Left renal cortex interstitium (tissue), 4 donors: ENCODE data around the gene PRDM5. TPM values are rescaled to one million over a fixed set of nuclear protein-coding genes. Genes with fewer than 3 reads are reported as not detected.

ENCODE experiments used
- DNase-seq, 4 donors: peaks; one replicate each; pipeline ENCODE4 v3.0.0-alpha.2; 2013; ENCODE audit warnings: low read depth in 4 of 4, low spot score in 2 of 4, missing footprints in 1 of 4
- polyA plus RNA-seq, 4 donors: library from polyadenylated mRNA; unstranded; fragments of 120-200 nt; gene quantifications; one replicate each; pipeline ENCODE4 v1.2.1, GENCODE V29; 2013; ENCODE audit not compliant: insufficient read length in 4 of 4

PRDM5 gene
- polyA plus RNA-seq, result 10 to 100 TPM; 16.1 to 18.8 (median 17.5) TPM

DNA sequence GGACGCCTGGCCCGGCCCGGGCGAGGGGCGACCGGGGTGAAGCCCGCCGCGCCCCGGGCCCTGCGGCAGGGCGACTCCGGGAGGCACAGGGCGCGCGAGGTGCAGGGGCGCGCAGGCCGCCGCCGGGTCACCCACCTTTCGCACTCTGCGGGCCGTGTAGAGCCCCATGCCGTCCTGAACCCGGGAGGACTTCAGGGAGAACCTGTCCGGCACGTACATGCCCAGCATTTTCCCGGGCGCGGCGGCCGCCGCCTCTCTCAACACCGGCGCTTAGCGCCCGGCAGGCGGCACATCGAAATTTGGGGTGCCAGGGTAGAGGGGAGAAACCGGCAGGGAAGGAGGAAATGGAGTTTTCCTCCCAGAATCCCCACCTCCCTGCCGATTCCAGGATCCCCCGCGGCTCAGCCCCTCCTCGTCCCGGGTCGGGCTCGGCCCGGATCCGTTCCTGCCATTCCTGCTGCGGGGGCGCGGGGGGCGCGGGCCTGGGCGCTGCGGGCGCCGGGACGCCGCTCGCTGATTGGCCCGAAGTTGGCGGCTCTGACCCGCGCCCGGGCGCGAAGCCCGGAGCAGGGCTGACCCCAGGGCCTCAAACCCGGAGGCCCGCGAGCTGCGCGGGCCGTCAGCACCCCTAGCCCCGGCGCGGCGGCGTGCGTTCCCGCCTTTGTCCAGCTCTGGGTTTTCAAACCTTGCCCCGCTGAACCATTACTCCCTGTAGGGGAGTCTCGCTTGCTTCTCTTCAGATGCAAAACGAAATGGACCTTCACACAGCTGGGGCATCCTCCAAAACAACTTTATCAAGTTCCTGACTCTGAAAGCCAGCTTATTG lies at the start of gene PRDM5:
PRDM5 (minus strand) TSS at position 346 of the 826 bp plus-strand sequence; CDS start at position 228, 118 bp downstream.
- DNase-seq, result peak in 2 of 4 donors; percentile 36 to 55

DNA sequence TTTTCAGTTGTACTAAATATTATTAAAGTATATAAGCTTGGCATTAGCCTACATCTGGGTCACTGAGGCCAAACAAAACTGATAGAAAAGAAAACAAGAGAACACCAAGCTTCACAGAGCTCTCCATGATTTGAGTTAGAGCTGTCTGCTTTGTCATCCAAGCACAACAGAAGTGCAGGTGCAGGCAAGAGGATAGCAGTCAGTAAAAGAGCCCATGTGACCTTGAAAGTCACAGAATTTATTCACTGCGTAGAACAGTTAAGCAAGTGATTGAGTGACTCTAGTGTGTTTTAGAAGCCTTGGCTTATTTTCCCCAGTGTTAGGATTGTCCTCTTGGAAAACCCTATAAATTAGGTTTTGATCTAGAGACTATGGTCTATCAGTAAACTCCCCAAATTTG lies 49.4 kb upstream of the PRDM5 start:
- no peak for DNase-seq

DNA sequence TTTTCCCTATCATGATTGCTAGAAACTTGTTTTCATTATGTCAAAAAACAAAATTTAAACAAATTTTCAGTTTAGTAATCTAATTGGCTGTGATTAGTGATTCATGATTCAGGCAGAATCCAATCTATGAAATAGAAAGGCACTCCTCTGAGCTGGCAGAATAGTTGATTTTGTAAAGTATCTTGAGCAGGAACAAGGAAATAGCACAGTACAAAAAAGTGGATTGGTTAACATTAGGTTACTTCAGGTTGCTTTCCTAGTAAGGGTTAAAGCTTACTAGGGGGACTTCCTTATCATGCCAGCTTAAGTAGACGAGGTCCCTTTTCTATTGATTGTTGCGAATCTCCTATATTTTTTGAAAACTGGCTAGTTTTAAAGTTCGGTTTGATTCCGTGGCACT lies 43.4 kb upstream of the PRDM5 start:
- no peak for DNase-seq

DNA sequence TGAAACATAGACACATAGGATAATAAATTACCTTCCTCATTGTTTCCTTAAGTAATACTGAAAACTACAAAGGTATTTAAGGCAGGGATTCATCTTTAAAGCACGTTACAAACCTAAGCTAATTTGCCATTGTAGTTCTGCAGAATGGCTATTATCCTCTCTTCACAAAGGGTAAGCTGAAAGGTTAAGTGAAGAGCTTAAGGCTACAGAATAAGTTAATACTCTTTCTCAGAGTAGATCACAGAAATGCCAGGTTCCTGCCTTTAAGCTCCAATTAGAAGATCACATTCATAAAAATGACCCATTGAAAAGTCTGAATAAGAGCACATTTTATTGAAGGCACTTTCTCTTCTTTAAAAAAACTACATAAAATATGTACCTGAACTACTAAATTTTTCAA lies 42.1 kb upstream of the PRDM5 start:
- DNase-seq, result no peak

DNA sequence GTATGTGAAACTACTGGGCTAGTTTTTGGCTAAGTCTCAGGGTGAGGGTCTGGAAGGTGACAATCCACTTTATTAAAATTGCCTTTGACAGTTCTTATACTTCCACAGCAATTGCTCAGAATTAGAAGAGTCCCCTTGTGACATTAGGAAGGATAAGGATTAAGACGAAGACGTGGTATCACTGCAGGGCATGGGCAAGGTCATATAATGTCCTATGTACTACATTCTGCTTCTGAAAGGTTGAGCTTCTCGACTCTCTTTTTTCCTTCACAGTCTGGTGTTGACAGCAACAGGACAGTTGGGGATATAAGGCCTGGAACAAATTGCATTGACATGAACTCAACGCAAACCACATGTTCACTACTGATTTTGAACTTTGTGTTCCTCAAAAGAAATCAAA lies 40.9 kb upstream of the PRDM5 start:
- DNase-seq, result no peak

DNA sequence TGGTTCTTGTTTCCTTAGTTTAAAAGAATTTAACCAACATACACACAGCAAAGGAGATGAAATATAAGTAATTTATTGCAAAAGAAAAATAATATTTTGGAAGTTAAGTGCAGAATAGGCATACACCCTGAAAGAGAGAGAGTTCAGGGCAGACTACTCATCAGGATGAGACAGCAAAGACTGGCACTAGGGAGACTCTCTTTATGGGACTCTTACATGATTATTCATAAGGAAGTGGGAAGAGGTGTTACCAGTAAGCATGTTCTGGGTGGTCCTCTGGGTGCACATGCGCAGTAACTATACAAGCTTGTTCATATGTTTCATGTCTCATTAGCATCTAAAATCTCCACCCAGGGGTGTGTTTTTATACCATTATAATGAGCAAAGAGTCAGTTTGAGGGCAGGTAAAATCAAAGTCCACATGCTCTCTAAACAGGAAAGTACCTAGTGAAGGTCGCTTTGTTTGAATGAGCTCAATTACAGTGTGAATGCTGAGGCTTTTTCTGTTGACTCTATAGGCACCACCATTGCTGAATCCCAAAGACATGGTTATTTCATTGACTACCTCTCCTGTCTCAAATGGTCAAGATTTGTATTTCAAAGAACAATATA lies 38.2 kb upstream of the PRDM5 start:
- DNase-seq, result no peak

DNA sequence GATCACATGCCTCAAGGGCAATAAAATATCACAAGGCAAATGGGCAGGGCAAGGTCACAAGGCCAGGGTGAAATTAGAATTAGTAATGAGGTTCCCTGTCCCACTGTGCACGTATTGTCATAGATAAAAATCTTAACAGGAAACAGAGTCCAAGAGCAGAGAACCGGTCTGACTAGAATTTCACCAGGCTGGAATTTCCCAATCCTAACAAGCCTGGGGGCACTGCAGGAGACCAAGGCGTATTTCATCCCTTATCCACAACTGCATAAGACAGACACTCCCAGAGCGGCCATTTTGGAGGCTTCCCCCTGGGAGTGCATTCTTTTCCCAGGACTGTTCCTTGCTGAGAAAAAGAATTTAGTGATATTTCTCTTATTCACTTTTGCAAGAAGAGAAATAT lies 25.9 kb upstream of the PRDM5 start:
- DNase-seq, result no peak

DNA sequence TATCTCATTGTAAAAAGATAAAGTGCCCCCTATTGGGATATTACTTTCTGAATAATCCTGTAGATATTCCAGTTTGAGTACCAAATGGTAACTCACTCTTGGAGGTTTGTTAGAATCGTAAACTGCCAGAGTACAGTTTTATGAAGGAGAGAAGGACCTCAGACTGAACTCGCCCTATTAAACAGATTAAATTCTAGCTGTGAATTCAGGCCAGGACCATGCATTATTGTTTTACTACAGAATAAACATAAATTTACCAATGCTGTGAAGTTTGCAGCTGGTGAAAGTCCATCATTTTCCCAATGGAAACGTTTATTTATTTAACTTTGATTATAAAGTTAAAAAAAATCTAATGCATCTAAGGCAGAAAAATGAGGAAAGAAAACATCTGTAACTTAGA lies 20.2 kb upstream of the PRDM5 start:
- peak in 1 of 4 donors; percentile 11 for DNase-seq

DNA sequence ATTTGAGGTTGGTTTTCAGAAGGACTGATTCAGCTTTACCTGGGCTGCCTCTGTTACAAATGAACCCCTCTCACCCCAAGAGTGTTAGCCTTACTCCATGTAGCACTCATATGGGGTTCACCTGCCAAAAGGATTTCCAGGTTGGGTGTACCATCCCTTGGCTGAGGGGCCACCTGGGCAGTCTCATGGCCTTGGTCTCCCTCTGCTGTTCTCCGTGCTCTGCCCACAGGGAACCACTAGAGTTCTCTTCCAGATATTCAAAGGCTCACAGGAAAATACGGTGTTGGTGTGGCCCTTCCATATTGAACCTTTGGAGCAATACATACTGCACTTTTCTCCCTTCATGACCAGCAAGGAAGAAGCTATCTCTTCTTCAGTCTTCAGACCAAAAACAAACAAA lies 18.0 kb upstream of the PRDM5 start:
- no peak for DNase-seq

DNA sequence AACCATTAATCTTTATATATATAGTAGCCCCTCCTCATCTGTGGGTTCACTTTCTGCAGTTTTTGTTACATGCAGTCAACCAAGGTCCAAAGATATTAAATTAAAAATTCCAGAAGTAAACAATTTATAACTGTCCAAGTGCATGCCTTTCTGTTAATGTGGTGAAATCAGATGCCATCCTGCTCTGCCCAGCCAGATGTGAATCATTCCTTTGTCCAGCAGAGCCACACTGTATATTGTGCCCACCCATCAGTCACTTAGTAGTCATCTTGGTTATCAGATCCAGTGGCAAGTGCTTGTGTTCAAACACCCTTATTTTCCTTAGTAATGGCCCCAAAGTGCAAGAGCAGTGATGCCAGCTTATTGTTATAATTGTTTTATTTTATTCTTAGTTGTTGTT lies 17.2 kb upstream of the PRDM5 start:
- DNase-seq, result no peak

DNA sequence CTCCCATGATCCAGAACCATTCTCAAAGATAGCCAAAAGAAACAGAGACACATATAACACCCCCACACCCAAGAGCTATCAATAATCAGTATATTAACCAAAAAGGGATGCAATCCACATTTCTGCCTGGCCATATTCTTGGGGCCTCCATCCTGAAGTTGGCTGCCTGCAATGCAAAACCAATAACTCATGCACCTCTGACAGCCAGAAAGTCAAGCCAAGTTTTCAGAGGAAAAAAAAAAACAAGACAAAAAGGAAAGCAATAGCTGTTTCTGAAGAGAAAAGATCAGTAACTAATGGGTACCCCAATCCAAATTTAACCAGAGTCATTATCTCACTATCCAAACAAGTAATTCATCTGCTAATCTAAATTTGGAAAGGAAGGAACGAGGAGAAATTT lies 7.3 kb upstream of the PRDM5 start:
- no peak for DNase-seq

DNA sequence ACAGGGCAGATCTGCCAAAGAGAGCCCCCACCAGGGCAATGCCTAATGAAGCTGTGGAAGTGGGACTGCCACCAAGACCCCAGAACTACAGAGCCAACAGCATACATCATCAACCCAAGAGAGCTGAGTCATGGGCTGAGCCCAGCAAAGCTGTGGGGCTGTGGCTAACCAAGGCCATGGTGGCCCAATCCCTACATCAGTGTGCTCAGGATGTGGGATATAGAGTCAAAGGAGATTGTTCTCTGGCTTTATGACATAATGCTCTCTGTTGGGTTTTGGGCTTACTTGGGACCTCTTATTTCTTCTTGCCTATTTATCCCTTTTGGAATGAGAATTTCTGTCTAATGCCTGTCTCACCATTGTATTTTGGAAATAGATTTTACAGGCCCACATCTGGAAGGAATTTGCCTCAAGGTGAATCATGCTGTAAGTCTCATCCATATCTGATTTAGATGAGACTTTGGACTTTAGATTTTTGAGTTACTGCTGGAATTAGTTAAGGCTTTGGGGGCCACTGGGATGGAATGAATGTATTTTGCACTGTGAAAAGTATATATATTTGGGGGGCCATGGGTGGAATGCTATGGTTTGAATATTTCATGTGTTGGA lies 5.4 kb upstream of the PRDM5 start:
- no peak for DNase-seq

DNA sequence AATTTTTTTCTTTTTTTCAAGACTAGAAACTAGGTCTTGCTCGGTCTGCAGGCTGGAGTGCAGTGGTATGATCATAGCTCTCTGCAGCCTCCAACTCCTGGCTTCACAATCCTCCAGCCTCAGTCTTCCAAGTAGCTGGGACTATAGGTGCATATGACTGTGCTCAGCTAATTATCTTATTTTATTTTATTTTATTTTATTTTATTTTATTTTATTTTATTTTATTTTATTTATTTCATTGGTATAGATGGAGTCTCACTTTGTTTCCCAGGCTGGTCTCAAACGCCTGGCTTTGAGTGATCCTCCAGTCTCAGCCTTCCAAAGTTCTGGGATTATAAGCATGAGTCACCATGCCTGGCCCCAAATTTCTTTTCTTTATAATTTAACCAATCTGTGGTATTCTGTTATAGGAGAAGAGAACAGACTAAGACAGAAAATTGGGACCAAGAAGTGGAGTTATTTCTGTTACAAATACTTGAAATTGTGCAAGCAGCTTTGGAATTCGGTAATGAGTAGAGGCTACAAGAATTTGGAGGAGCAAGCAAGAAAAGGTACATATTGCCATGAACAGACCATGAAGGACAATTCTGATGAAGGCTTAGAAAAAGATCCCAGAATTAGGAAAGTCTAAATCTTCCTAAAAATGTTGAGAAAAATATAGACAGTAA lies 4.0 kb upstream of the PRDM5 start:
- no peak for DNase-seq

DNA sequence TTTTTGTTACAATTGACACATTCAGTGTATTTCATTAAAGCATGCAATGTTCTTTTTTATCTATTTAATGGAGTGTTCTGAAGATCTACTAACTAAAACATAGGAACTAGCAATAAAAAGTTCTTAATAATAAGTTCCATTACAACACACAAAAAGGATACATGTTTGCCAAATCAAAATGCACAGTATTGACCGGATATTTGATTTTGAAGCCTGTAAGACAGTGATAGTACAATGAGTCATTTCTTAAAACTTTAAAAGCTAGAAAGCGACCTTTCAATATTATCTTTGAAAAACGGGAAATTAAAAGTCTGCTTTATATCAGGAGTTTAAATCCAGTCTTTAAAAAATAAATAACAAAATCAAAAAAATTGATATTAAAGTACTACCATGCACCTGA lies 2.4 kb upstream of the PRDM5 start:
- no peak for DNase-seq

DNA sequence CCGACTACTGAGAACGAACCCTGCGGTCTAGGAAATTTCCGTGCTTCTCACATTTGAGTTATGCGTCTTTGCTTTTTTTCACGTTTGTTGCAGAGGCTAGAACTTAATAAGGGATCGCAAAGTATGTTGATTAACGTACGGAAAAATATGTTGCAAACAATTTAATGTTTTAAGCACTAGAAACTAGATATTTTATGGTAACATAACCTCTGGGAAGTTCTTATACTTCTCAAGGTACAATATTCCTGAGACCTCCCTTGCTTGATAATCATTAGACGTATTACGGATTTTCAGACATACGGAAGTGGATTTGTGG lies 639 bp upstream of the PRDM5 start:
- DNase-seq, result peak in 1 of 4 donors; percentile 73

DNA sequence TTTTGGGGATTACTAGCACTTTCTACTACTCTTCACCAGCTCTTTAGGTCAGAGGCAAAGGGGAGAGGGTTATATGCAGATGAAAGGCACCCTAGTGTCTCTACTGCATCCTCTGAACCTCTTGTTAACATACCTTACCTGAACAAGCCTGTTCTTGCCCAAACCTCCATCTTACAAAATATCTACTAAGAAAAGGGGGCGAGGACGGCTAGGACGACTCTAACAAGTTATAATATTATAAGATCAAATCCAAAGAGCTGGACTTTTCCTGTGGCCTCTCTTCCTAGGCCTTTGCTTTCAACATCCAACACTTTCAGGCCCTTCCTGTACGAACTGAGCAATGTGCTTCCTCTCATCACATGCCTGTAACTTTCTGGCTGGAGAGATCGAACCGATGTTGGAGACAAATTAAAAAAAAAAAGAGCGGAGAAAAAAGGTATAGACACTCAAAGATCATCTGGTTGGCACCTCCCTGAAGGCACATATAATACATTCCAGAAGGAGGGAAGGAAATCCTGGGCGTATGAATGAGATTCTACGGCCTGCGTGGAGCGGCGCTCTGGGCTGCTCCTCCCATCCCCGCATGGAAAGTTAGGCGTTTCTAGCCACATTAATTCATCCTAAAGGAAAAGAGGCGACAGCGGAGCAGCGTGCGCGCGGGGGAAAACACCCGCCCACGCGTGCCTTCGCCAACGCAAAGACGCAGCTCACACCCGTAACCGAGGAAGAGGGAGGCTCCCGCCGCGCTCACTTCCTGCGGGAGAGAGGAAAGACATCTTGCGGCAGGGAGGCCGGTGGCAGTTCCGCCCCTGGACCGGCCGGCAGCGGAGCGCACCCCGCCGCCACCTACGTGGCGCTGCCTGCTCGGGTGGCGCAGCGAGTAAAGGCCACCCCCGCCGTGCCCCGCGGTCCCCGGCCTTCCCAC lies 808 bp downstream of the PRDM5 start:
- DNase-seq, result peak in 2 of 4 donors; percentile 32 to 73

DNA sequence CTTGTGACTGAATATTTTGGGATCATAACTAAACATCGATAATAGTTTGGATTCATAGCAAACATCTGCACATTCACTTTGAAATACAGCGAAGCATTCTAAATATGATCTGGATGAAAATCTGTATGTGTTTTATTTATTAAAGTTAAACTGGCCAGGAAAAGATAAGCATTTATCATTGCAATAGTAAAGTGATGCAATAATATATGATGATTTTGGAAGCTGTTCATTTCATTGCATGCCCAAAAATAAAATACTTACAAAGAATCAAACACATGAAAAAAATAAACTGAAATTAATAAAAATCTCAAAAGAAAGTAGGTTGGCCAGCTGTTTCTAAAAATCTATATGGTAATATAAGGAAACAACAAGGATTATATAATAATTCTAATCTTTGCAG lies 1.9 kb downstream of the PRDM5 start:
- DNase-seq, result no peak

DNA sequence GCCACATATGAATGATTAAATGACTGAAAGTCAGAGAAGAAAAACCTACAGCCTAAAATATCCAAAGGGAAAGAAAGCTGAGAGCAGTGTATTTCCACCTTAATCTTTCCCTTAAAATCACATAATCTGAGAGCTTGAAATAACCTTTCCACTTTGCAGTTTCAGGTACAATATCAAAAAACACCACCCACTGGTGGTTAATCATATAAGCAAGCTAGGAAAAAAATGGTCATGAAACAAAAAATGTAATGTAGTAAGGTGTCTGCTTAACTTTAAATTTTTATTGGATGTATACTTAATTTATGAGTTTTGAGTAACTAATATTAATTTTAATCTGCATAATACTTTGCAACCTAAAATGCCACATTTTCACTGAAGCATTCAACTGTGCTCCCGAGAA lies 3.2 kb downstream of the PRDM5 start:
- no peak for DNase-seq

DNA sequence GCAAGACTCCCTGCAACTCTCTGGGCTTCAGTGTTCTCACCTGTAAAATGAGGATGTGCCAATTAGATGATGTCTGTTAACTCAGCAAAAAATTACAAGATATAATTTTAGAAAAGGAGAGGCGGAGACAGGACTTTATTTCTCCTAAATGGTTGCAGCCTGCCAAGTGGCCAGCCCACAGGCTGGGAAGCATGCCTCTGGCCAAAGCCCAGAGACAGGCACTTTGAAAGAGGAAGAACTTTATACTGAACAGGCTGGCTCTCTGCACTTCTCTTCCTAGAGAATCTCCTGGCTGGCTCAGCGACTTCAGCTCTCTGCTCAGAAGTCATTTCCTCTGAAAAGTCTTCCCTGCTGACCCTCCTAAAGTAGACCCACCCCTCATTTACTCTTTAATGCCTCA lies 3.7 kb downstream of the PRDM5 start:
- no peak for DNase-seq

DNA sequence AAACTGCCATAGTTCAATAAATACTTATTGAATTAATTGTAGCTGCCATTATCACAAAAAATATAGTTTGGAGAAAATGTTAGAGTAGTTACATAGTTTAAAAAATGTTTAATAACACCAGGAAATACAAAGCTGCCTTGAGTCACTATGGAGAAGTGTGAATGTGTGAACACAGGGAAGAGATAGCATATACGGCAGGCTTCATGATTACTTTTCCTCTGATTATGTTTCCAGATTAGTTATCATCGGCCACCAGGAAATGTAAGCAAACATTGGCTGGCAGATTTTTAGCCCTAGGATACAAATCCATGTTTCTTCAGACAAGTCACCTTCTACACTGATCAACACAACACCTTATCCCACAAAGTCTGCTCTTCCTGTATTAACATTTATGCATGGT lies 4.4 kb downstream of the PRDM5 start:
- DNase-seq, result no peak
